Measurements from ENCODE around the gene GRAMD2A.

The GRAMD2A gene

DNA sequence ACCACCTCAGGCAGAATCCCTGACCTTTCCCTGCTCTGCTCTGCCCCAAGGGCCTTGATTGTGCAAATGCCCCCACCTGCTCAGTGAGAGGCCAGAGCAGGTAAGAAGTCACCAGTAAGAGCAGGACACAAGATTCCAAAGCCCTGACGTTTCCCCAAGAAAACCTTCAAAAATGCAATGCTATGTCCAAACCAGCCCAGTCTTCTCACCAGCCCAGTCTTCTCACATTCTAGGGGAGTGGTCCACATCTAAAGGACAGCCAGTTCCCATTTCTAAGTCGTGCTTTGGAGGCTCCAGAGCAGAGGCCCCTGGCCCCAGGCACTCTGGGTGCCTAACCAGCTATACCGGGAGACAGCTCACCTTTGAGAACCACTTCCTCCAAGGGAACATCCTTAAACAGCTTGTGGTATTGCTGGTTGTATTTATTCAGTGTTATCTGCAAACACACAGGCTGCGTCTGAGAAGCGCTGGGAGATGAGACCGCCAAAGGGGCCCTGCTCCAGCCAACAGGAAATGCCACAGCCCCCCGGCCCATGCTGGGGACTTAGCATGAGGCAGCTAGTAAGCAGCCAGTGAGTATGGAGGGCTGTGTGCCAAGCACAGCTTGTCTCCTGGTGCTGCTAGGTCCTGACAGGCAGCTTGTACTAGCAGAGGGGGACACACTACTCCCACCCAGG, 29.3 kb downstream of the GRAMD2A start:
- no peak for DNase-seq (ENCODE audit: low read depth in 3 of 3)

- no peak for DNase-seq (ENCODE audit: low read depth in 3 of 3)
Observed at GRCh38 chr15:72167445-72167844, 30.1 kb downstream of the GRAMD2A start.

DNA sequence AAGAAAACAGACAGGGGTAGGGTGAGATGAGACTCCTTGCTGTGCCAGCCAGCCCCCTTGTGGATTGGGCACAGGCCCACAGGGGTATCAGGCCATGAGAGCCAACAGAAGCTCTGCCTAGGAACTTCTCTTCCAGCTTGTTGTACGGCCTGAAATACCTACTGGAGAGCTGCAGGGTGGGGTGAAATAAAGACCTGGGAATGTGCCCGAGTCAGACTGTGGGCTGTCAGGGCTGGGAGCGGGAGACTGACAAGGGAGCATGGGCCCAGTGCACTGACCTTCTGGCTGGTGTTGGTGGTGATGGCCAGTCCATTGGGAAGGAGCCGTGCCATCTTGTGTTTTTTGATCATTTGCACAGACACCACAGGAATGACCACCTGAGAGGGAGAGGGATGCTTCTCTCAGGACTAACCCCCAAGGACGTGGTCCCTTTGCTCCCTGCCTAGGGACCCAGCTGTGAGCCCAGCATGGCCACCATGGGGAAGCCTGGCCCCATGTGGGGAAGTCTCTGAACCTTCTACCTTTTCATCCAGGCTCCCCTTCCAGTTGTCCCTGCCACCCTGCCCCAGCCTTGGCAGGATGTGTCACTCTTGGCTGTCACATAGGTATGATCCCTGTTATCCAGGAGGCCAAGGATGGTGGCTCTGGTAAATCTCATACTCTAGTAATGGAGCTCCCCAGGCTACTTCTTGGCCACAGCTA, 30.7 kb downstream of the GRAMD2A start:
- no peak for DNase-seq (ENCODE audit: low read depth in 3 of 3)

- no peak for DNase-seq (ENCODE audit: low read depth in 3 of 3)
Observed at GRCh38 chr15:72163719-72164118, 33.9 kb downstream of the GRAMD2A start.

GRCh38 chr15:72162569-72162968, 35.0 kb downstream of the GRAMD2A start:
- no peak for DNase-seq (ENCODE audit: low read depth in 3 of 3)

DNA sequence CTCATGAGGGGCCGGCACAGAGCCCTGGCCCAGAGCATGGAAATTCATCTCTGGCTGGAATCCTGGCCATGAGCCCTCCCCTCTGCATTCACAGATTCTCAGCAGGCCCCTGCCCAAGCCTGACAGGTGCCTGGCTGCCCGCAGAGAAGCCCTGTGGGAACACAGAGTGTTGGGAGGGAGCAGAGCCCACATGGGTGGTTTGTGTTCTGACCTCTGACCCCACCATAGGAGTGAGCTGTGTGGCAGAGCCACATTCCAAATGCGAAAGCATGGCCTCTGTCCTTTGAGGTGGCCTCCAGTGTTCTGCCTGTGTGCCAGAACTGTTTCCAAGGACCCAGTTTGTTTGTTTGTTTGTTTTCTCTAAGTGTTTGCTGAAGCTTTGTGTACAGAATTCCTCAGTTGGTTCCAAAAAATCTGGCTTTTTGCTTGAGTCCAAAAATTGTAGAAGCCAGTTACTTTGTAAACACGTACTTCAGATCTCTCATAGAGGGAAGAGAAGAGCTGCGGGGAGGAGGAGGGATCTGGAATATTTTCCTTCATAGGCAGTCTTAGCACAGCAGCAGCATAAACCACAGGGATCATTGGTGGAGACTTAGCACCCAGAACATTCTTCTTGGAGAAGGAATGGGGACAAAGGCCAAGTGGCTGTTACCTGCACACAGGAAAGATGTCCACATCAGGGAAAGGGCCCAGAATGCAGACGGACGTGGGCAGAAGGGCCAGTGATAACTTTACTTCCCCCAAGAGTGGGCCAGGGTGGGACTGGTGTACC, 36.0 kb downstream of the GRAMD2A start:
- no peak for DNase-seq (ENCODE audit: low read depth in 3 of 3)

- DNase-seq (ENCODE audit: low read depth in 3 of 3): no peak
Observed at GRCh38 chr15:72160696-72161245, 36.8 kb downstream of the GRAMD2A start.

- DNase-seq (ENCODE audit: low read depth in 3 of 3): no peak
Observed at GRCh38 chr15:72156928-72157327, 40.7 kb downstream of the GRAMD2A start.

- peak; percentile 64 to 83 (median 67) for DNase-seq (ENCODE audit: low read depth in 3 of 3)
Observed at GRCh38 chr15:72155635-72156616, 41.7 kb downstream of the GRAMD2A start.

GRCh38 chr15:72155003-72155621, 42.5 kb downstream of the GRAMD2A start:
- no peak for DNase-seq (ENCODE audit: low read depth in 3 of 3)

GRCh38 chr15:72154316-72154715, 43.3 kb downstream of the GRAMD2A start:
- DNase-seq (ENCODE audit: low read depth in 3 of 3): no peak

DNA sequence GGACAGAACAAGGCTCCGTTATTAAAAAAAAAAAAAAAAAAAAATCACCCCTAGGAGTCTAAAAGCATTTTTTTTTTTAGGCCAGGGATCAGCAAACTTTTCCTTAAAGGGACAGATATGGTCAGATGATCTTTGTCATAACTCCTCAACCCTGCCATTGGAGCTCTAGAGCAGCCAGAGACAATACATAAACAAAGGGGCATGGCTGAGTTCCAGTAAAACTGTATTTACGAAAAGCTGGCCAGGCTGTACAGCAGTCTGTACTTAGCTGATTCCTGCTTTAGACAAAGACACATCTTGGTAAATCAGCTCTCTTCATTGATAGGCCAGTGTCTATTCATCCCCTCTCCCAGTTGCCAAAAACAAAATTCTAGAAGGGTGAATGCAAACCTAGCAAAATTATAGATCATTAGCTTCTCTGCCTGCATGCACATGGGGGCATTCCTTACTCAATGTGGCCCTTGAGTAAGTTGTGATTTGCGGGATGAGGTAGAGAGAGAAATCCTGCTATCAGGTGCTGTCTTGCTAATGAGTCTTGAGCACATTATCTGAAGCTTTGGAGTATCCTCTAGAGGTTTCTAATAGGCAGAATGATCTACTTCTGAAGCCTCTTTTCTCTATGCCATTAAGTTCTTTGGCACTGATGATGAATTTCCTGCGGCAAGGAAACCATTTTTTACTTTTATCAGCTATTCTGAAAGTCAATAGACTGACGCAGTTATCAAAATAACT, 44.2 kb downstream of the GRAMD2A start:
- no peak for DNase-seq (ENCODE audit: low read depth in 3 of 3)

DNA sequence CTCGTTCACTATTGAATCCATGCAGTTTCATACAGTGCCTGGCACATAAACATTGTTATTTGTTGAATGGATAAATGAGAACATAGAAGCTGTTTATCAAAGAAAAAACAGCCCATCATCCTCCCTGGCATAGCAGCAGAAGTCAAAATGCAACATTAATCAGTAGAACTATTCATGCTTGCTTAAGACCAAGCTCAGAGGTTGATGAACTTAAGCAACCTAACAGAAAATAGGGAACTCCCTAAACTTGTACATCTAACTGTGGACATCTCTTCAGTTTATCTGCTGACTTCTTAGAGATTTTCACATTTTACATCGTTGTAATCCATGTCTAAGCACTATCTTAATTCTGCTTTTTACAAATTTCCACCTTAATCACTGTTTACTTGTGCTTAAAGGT, 50.2 kb downstream of the GRAMD2A start:
- no peak for DNase-seq (ENCODE audit: low read depth in 3 of 3)

- no peak for DNase-seq (ENCODE audit: low read depth in 3 of 3)
Observed at GRCh38 chr15:72146934-72147333, 50.7 kb downstream of the GRAMD2A start.

DNA sequence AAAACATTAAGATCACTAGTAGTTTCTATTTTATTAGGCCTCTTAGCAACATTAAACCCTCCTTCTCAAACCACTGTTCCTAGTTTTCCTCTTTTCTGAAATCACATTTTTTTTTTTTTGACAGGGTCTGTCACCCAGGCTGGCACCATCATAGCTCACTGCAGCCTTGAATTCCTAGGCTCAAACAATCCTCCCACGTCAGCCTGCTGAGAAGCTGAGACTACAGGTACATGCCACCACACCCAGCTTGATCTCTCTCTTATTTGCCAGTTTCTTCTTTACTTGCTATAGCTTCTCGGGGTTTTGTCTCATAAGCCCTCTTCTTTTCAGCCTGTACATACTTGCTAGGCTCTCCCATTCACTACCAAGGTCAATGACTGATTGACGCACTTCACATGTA, 51.4 kb downstream of the GRAMD2A start:
- DNase-seq (ENCODE audit: low read depth in 3 of 3): no peak

DNA sequence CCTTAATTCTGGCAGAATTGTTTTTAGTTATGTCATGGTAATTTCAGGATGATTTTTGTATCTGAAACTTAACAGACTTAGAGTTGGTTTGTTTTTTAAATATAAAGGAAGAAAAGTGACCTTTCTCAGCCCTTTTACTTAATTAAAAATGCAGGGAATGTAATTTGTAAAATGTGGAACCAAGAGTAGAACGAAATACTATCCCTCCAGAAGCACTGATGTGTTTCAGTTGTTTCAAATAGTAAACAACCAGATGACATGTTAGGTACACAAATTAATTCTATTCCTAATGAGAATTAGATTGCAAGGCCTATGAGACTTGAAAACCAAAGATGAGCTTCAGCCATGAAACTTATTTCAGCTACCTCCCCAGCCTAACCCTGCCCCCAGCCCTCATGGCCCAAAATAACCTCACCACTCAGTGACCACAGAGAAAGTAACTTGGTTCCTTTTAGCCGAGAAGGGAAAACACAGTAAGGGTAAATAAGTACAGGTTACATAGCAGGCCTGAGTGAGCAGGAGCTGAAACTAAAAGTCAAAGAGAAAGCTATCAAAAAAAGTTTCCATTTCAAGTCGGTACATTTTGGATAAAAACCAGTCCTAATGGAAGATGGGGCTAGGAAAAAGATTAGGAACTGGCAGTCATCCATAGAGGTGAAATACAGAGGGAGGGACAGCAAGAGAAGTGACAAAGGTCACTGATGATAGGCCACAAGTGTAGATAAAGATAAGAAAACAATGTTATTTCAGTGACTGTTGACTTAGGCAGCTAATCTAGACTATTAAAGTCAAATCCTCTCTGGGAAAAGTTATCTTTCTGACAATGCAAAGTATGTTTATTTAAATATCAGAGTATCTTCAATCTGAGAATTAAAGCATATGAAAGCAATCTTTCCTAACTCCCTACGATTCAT, 56.2 kb downstream of the GRAMD2A start:
- DNase-seq (ENCODE audit: low read depth in 3 of 3): no peak

- DNase-seq (ENCODE audit: low read depth in 3 of 3): no peak
Observed at GRCh38 chr15:72140088-72140487, 57.5 kb downstream of the GRAMD2A start.

- no peak for DNase-seq (ENCODE audit: low read depth in 3 of 3)
Observed at GRCh38 chr15:72139667-72140066, 57.9 kb downstream of the GRAMD2A start.
